Lower leg skin (tissue), 3 donors: ENCODE data around the gene ICAM4.

ENCODE experiments used
- POLR2A ChIP-seq, 2 donors: fragments of 450-650 bp; IDR thresholded peaks; one replicate each; pipeline ENCODE4 v1.6.1; 2016 to 2017; ENCODE audit warnings: antibody characterized with exemption in 2 of 2, mild to moderate bottlenecking in 1 of 2, moderate library complexity in 1 of 2
- TF ChIP-seq, protein P1 (sequence below), 3 donors: fragments of 450-650 bp; IDR thresholded peaks; one replicate each; pipeline ENCODE4 v1.5.1; 2016; ENCODE audit warnings: antibody characterized with exemption in 3 of 3, mild to moderate bottlenecking in 3 of 3, moderate library complexity in 2 of 3

DNA sequence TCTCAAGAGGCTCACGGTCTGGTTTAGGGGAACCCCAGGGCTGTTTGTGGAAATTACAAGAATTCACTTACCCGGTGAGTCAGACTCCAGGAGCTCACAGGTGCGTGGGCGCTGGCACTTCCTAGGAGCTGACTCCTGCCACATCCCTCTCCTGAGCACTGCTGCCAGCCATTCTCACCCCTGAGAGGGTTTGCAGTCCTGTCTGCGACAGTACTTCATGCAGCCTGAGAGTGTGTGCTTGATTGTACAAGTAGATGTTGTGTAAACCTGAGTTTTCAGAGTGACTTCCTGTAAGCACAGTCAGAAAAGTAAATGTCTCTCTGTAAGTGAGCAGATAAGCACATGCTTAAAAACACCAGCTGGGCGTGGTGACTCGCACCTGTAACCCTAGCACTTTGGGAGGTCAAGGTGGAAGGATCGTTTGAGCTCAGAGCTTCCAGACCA is 26.6 kb upstream of the ICAM4 start:
- TF ChIP-seq POLR2A (IDR thresholded peaks at IDR 0.05): no peak
- TF ChIP-seq, protein P1, sequence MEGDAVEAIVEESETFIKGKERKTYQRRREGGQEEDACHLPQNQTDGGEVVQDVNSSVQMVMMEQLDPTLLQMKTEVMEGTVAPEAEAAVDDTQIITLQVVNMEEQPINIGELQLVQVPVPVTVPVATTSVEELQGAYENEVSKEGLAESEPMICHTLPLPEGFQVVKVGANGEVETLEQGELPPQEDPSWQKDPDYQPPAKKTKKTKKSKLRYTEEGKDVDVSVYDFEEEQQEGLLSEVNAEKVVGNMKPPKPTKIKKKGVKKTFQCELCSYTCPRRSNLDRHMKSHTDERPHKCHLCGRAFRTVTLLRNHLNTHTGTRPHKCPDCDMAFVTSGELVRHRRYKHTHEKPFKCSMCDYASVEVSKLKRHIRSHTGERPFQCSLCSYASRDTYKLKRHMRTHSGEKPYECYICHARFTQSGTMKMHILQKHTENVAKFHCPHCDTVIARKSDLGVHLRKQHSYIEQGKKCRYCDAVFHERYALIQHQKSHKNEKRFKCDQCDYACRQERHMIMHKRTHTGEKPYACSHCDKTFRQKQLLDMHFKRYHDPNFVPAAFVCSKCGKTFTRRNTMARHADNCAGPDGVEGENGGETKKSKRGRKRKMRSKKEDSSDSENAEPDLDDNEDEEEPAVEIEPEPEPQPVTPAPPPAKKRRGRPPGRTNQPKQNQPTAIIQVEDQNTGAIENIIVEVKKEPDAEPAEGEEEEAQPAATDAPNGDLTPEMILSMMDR (IDR thresholded peaks at IDR 0.05): no peak
